Common myeloid progenitor, CD34-positive (primary cell): ENCODE data around the gene AKT3.

Experiments
- CTCF ChIA-PET: fragments of 350-600 bp; sonication (Branson Sonifier 250); formaldehyde crosslinking; loops from one replicate; lab custom pipeline; 2021; ENCODE audit warnings: antibody characterized with exemption; lab: Charles Lee
- POLR2A ChIA-PET: fragments of 350-600 bp; sonication (Branson Sonifier 250); formaldehyde crosslinking; loops from one replicate; lab custom pipeline; 2021; ENCODE audit warnings: antibody characterized with exemption; lab: Charles Lee
- DNase-seq, 3 donors: peaks; one replicate each; pipeline versions ENCODE4 v3.0.0 to v3.0.0-alpha.2; 2013
- H3K27ac ChIP-seq, 2 experiments: 1 replicate in 1 of 2; 2 replicates in 1 of 2; pipeline ENCODE4 v1.7.0; 2013; ENCODE audit warnings: inconsistent platforms in 2 of 2, low read length in 2 of 2, mild to moderate bottlenecking in 2 of 2, low read depth in 1 of 2, moderate library complexity in 1 of 2; ENCODE audit not compliant: severe bottlenecking in 2 of 2, insufficient read depth in 1 of 2, poor library complexity in 1 of 2
- H3K27me3 ChIP-seq, 5 experiments: replicated peaks in 2 of 5; 1 replicate in 3 of 5; 2 replicates in 2 of 5; pipeline versions ENCODE4 v1.6.1 to v1.7.0; 2013; ENCODE audit warnings: low read length in 4 of 5, mild to moderate bottlenecking in 2 of 5, moderate library complexity in 2 of 5, inconsistent platforms in 1 of 5; ENCODE audit not compliant: insufficient read depth in 5 of 5, control insufficient read depth in 4 of 5
- H3K36me3 ChIP-seq, 4 experiments: 1 replicate in 2 of 4; 2 replicates in 2 of 4; pipeline versions ENCODE4 v1.6.1 to v1.7.0; 2013; ENCODE audit warnings: low read length in 3 of 4, control low read depth in 1 of 4, mild to moderate bottlenecking in 1 of 4; ENCODE audit not compliant: control insufficient read depth in 4 of 4, insufficient read depth in 4 of 4
- H3K4me1 ChIP-seq, 4 experiments: 1 replicate in 3 of 4; 2 replicates in 1 of 4; pipeline versions ENCODE4 v1.6.1 to v1.7.1; 2013; ENCODE audit warnings: low read length in 3 of 4, mild to moderate bottlenecking in 3 of 4, control low read depth in 1 of 4, inconsistent platforms in 1 of 4, moderate library complexity in 1 of 4; ENCODE audit not compliant: control insufficient read depth in 4 of 4, insufficient read depth in 4 of 4; ENCODE audit errors: control extremely low read depth in 1 of 4
- H3K4me3 ChIP-seq, 7 experiments: 1 replicate in 4 of 7; 2 replicates in 3 of 7; pipeline versions ENCODE4 v1.5.1 to v1.7.0; 2013; ENCODE audit warnings: mild to moderate bottlenecking in 7 of 7, low read length in 6 of 7, moderate library complexity in 6 of 7, inconsistent platforms in 2 of 7, low read depth in 2 of 7, control low read depth in 1 of 7; ENCODE audit not compliant: insufficient read depth in 4 of 7, control insufficient read depth in 1 of 7; ENCODE audit errors: extremely low read depth in 1 of 7
- H3K9me3 ChIP-seq, 5 experiments: 1 replicate in 4 of 5; 2 replicates in 1 of 5; pipeline versions ENCODE4 v1.6.1 to v1.7.1; 2013; ENCODE audit warnings: low read length in 4 of 5, mild to moderate bottlenecking in 2 of 5, inconsistent platforms in 1 of 5, low read depth in 1 of 5, moderate library complexity in 1 of 5; ENCODE audit not compliant: control insufficient read depth in 4 of 5, insufficient read depth in 2 of 5; ENCODE audit errors: control extremely low read depth in 1 of 5
- WGBS: methylation state at CpG from one replicate; pipeline ENCODE4 v1.1.5; 2013; ENCODE audit not compliant: insufficient coverage; 5-methylcytosine and 5-hydroxymethylcytosine counted together

Gene AKT3

DNA sequence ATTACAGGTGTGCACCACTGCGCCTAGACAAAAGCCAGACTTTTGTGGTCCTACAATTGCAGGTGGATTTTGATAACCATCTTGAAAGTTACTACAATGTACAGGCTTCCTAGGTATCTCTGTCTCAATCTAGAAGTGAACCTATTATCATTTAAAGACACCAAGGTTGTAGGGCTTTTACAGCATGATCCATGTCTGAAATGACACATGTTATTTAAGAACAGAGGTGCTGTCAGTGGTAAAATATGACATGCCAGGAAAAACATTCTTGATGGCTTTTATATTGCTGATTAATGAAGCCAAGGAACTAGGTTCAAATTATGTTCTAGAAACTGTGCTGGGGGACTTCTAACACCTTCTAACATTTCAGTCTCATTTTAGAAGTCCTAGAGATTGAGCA, 341.1 kb downstream of the AKT3 start:
- H3K9me3 ChIP-seq = no peaks in the 10 kb centered on the region
- H3K4me3 ChIP-seq = no peak overlapping the region
- H3K4me1 ChIP-seq = peaks cover 10 to 35% (median 23%) of the 10 kb centered on the region in 4 experiments
- POLR2A ChIA-PET = no interaction called here
- no peak overlapping the region for H3K27ac ChIP-seq
- WGBS = 100% methylated on average over 1 of the region's 1 CpG
- DNase-seq = no peak
- CTCF ChIA-PET = no interaction called here
- H3K27me3 ChIP-seq = no peaks in the 10 kb centered on the region
- peaks cover 8 to 22% (median 17%) of the 10 kb centered on the region in 4 experiments for H3K36me3 ChIP-seq

DNA sequence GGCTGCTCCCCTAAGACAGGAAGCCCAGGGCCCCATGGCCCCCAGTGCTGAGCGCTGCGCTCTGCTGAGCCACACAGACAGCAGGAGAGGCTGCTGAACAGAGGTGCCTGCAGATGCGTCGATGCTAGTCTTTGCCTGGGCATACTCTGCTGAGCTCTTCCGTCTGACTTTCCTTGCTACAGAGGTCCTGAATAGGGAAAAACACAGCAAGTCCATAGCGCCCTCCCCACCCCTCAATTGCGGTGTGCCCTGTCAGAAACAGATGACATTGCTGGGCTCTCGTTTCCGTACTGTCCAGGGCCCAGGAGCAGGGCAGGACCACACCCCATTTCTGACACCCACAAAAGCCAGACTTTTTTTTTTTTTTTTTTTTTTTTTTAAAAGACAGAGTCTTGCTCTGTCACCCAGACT, 341.7 kb downstream of the AKT3 start:
- peaks cover 8 to 22% (median 16%) of the 10 kb centered on the region in 4 experiments for H3K36me3 ChIP-seq
- ChIA-PET CTCF (interaction anchor here (1.5 kb wide), 1 partner anchor 20 kb away, joined by 4 read pairs; no protein-coding TSS in a partner anchor), POLR2A (no interaction called here)
- H3K27ac ChIP-seq = peak overlapping the region in 1 of 2 experiments; percentile 30
- H3K27me3 ChIP-seq = no peaks in the 10 kb centered on the region
- H3K9me3 ChIP-seq = no peaks in the 10 kb centered on the region
- peaks cover 10 to 35% (median 23%) of the 10 kb centered on the region in 4 experiments for H3K4me1 ChIP-seq
- H3K4me3 ChIP-seq = peak overlapping the region in 3 of 7 experiments; percentile 27 to 51 (median 39)
- 0% methylated on average over 6 of the region's 9 CpGs for WGBS
- peak; percentile 15 to 75 (median 60) for DNase-seq

DNA sequence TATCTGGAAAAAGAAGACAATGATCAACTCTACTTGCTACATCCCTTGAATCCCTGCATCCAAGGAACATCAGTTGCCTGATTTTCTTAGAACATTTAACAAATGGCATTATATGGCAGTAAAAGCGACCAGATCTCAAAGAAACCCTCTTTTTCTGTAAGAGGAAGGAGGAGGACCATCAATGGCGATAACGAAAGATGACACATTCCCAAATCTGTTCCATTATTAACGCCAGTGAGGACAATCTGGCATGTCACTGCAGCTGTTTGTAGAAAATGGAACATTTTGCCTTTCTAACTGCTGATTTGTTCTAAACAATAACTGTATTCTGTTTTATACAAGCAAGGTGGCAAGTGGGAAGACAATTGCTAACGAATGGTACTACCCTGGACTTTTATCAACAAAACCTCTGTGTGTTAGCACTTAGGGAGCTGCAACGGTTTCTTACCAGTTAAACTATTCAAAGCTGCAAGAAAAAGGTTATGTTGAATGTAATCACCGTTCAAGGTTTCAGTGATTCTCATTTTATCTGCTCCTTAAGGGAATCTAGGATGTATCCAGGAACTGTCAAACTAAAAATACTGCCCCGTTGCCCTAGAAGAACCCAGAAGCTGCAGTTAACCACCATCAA, 342.3 kb downstream of the AKT3 start:
- peaks cover 10 to 35% (median 23%) of the 10 kb centered on the region in 4 experiments for H3K4me1 ChIP-seq
- DNase-seq = no peak
- H3K36me3 ChIP-seq = peaks cover 8 to 22% (median 18%) of the 10 kb centered on the region in 4 experiments
- no peaks in the 10 kb centered on the region for H3K27me3 ChIP-seq
- H3K9me3 ChIP-seq = no peaks in the 10 kb centered on the region
- ChIA-PET CTCF (interaction anchor here (0.6 to 2.9 kb wide), 4 partner anchors 12 to 765 kb away, joined by 3 to 9 read pairs (median 4); no protein-coding TSS in a partner anchor), POLR2A (no interaction called here)
- WGBS = 48% methylated on average over 4 of the region's 8 CpGs
- H3K27ac ChIP-seq = peak overlapping the region in 1 of 2 experiments; percentile 30
- peak overlapping the region in 3 of 7 experiments; percentile 27 to 51 (median 39) for H3K4me3 ChIP-seq

DNA sequence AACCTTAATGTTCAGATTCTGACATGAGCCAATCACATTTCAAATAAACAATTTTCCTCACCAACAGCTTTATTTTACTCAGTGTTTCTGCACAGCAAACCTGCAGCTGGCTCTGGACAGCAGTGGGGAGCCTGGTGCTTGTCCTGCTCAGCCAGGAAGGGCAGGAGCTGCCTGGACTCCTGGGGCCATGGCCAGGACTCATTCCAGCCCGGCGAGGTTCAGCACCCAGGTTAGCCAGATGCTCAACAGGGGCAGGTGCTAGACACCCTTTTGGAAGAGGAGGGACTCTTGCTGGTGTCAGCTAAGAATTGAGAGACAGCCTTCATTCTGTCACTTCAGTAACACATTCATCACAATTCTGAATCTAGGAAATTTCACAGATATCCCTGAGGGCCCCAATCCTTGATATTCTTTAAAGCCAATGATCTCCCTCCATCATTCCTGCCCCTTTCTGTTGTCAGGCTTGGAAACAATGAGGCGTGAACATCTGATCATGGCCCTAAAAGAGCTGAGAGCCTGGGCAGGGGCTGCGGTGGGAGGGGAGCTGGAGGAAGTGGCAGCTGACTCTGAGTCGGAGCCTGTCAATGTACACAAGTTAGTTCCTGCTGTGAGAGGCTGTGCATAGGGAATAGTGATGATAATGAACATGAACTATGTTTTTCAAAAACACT, 342.9 kb downstream of the AKT3 start:
- POLR2A ChIA-PET = no interaction called here
- Histone ChIP-seq H3K9me3 (no peaks in the 10 kb centered on the region), H3K27me3 (no peaks in the 10 kb centered on the region), H3K4me1 (peaks cover 10 to 35% (median 23%) of the 10 kb centered on the region in 4 experiments), H3K27ac (peak overlapping the region in 1 of 2 experiments; percentile 19), H3K4me3 (no peak overlapping the region), H3K36me3 (peaks cover 8 to 25% (median 22%) of the 10 kb centered on the region in 4 experiments)
- WGBS = no CpG with 5 or more reads among the region's 5 CpGs
- CTCF ChIA-PET = interaction anchor here (0.6 to 2.9 kb wide), 7 partner anchors 11 to 765 kb away, joined by 3 to 9 read pairs (median 3); no protein-coding TSS in a partner anchor
- peak in 2 of 3 donors; percentile 64 to 76 for DNase-seq

DNA sequence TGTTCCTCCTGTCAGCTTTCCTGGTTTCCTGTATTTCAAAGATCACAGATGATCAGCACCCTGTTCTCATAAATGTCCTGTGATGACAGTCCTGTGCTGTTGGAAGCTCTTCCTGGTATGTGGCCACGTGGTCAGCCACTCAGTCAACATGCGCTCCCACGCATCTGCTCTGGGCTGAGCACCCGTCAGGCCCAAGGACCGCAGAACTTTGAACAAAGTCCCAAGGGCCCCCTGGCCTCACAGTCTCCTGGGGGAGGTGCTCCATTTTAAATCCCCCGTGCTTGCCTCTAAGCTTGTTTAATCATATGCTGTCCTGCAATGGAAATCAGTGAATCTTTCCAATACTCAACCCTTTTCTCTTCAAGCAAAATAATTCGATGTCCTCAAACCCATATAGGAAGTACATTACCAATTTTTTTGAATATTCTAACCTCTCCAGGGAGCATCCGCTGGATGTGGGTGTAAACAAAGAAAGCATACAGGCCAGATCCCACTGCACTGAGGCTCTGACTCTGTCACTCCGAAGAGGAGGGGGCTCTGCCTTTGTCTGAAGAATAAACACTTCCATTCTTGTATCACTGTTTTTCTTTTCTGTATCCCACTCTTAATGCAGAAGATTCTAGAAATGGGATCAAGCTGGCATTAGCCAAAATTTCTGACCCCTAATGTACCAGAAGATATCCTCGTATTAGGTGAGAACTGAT, 343.9 kb downstream of the AKT3 start:
- 95% methylated on average over 9 of the region's 10 CpGs for WGBS
- CTCF ChIA-PET = interaction anchor here (0.7 to 2.9 kb wide), 4 partner anchors 10 to 43 kb away, joined by 3 to 9 read pairs (median 3); no protein-coding TSS in a partner anchor
- no peak overlapping the region for H3K27ac ChIP-seq

DNA sequence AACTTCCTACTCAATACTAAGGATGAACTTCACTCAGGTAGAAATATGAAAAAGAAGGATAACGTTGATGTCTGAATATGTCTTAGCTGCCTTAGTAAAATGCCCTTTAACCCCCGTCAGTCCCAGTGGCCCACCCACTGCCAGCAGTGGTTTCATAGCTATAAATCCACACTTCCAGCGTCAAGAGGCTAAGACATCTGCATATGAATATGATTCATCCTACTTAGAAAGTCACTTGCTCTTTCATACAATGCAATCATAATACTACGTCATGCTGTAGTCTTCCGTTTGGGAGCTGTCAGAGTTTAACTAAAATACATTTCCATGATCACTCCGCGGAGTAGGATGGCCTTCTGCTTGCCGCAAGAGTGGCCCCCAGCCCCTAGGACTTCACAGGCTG, 346.9 kb downstream of the AKT3 start:
- 96% methylated on average over 5 of the region's 8 CpGs for WGBS
- ChIA-PET POLR2A (interaction anchor here (0.6 kb wide), 1 partner anchor 895 kb away, joined by 3 read pairs; no protein-coding TSS in a partner anchor), CTCF (interaction anchor here (1.3 kb wide), 1 partner anchor 8 kb away, joined by 3 read pairs; no protein-coding TSS in a partner anchor)
- H3K27me3 ChIP-seq = no peaks in the 10 kb centered on the region
- no peaks in the 10 kb centered on the region for H3K9me3 ChIP-seq
- peaks cover 0 to 37% (median 25%) of the 10 kb centered on the region in 4 experiments for H3K36me3 ChIP-seq
- H3K27ac ChIP-seq = no peak overlapping the region
- H3K4me3 ChIP-seq = no peak overlapping the region
- no peak for DNase-seq
- H3K4me1 ChIP-seq = peaks cover 6 to 24% (median 13%) of the 10 kb centered on the region in 4 experiments

More for the DNA sequence above, 343.9 kb downstream of the AKT3 start:
- H3K9me3 ChIP-seq = no peaks in the 10 kb centered on the region
- no peaks in the 10 kb centered on the region for H3K27me3 ChIP-seq
- DNase-seq = no peak
- H3K4me3 ChIP-seq = no peak overlapping the region
- peaks cover 6 to 28% (median 21%) of the 10 kb centered on the region in 4 experiments for H3K36me3 ChIP-seq
- peaks cover 10 to 35% (median 23%) of the 10 kb centered on the region in 4 experiments for H3K4me1 ChIP-seq
- POLR2A ChIA-PET = no interaction called here
